ENCODE data around the gene HEPHL1.

HEPHL1 gene

GRCh38 chr11:94018721-94019120 lies 2.4 kb upstream of the HEPHL1 start:
- DNase-seq (ENCODE audit: low spot score), result no peak

- DNase-seq (ENCODE audit: low spot score), result no peak
These were observed 2.7 kb downstream of the HEPHL1 start for GRCh38 chr11:94023856-94024255.

- no peak for DNase-seq (ENCODE audit: low spot score)
These were observed 3.4 kb downstream of the HEPHL1 start for GRCh38 chr11:94024547-94024946.

GRCh38 chr11:94025690-94026394 lies 4.7 kb downstream of the HEPHL1 start:
- no peak for DNase-seq (ENCODE audit: low spot score)

- DNase-seq (ENCODE audit: low spot score), result no peak
These were observed 6.1 kb downstream of the HEPHL1 start for GRCh38 chr11:94027210-94027609.

GRCh38 chr11:94028436-94028835 lies 7.3 kb downstream of the HEPHL1 start:
- no peak for DNase-seq (ENCODE audit: low spot score)

- DNase-seq (ENCODE audit: low spot score), result no peak
These were observed 8.9 kb downstream of the HEPHL1 start for GRCh38 chr11:94030059-94030458.

- DNase-seq (ENCODE audit: low spot score), result no peak
These were observed 10.5 kb downstream of the HEPHL1 start for GRCh38 chr11:94031625-94032024.

- DNase-seq (ENCODE audit: low spot score), result no peak
These were observed 10.9 kb downstream of the HEPHL1 start for GRCh38 chr11:94032066-94032465.

- no peak for DNase-seq (ENCODE audit: low spot score)
These were observed 11.6 kb downstream of the HEPHL1 start for GRCh38 chr11:94032725-94033124.

- DNase-seq (ENCODE audit: low spot score), result no peak
These were observed 13.1 kb downstream of the HEPHL1 start for GRCh38 chr11:94034207-94034606.

- no peak for DNase-seq (ENCODE audit: low spot score)
These were observed 14.9 kb downstream of the HEPHL1 start for GRCh38 chr11:94036096-94036495.

GRCh38 chr11:94043241-94043640 lies 22.1 kb downstream of the HEPHL1 start:
- DNase-seq (ENCODE audit: low spot score), result no peak

GRCh38 chr11:94046796-94047195 lies 25.6 kb downstream of the HEPHL1 start:
- no peak for DNase-seq (ENCODE audit: low spot score)

GRCh38 chr11:94048032-94048709 lies 27.0 kb downstream of the HEPHL1 start:
- no peak for DNase-seq (ENCODE audit: low spot score)

GRCh38 chr11:94049351-94049750 lies 28.2 kb downstream of the HEPHL1 start:
- DNase-seq (ENCODE audit: low spot score), result no peak

GRCh38 chr11:94058630-94059029 lies 37.5 kb downstream of the HEPHL1 start:
- no peak for DNase-seq (ENCODE audit: low spot score)

- no peak for DNase-seq (ENCODE audit: low spot score)
These were observed 37.9 kb downstream of the HEPHL1 start for GRCh38 chr11:94059065-94059464.

GRCh38 chr11:94060401-94060800 lies 39.2 kb downstream of the HEPHL1 start:
- no peak for DNase-seq (ENCODE audit: low spot score)

GRCh38 chr11:94062360-94062759 lies 41.2 kb downstream of the HEPHL1 start:
- DNase-seq (ENCODE audit: low spot score), result no peak

GRCh38 chr11:94066901-94067429 lies 45.8 kb downstream of the HEPHL1 start:
- no peak for DNase-seq (ENCODE audit: low spot score)

GRCh38 chr11:94068764-94069163 lies 47.6 kb downstream of the HEPHL1 start:
- no peak for DNase-seq (ENCODE audit: low spot score)

GRCh38 chr11:94077552-94078293 lies 56.6 kb downstream of the HEPHL1 start:
- no peak for DNase-seq (ENCODE audit: low spot score)
